ENCODE data around the gene ANAPC4.

ANAPC4 gene

GRCh38 chr4:25403699-25404098, 26.6 kb downstream of the ANAPC4 start:
- TF ChIP-seq, protein P1, sequence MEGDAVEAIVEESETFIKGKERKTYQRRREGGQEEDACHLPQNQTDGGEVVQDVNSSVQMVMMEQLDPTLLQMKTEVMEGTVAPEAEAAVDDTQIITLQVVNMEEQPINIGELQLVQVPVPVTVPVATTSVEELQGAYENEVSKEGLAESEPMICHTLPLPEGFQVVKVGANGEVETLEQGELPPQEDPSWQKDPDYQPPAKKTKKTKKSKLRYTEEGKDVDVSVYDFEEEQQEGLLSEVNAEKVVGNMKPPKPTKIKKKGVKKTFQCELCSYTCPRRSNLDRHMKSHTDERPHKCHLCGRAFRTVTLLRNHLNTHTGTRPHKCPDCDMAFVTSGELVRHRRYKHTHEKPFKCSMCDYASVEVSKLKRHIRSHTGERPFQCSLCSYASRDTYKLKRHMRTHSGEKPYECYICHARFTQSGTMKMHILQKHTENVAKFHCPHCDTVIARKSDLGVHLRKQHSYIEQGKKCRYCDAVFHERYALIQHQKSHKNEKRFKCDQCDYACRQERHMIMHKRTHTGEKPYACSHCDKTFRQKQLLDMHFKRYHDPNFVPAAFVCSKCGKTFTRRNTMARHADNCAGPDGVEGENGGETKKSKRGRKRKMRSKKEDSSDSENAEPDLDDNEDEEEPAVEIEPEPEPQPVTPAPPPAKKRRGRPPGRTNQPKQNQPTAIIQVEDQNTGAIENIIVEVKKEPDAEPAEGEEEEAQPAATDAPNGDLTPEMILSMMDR (IDR thresholded peaks at IDR 0.05; ENCODE audit: low read depth, low read length), result no peak
- no peak for DNase-seq (ENCODE audit: extremely low read depth, low read depth)

DNA sequence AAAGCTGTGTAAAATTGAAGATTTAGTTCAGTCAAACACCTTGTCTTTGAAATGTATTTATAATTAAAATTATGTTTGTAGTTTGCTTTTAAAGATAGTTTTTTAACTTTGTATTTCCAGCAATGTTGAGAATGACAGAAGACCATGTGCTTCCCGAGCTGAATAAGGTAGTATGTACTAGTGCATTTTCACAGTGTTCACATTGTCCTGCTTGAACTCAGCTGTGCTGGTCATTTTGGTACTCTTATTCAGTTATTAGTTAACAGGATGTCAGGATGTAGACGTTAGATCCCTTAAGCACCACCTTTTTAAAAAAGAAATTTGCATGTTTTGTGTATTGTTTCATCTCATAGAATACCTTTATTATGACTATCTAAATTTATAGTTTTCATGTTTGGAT, 28.4 kb downstream of the ANAPC4 start:
- TF ChIP-seq, protein P1 (IDR thresholded peaks at IDR 0.05; ENCODE audit: low read depth, low read length), result no peak
- DNase-seq (ENCODE audit: extremely low read depth, low read depth), result no peak

DNA sequence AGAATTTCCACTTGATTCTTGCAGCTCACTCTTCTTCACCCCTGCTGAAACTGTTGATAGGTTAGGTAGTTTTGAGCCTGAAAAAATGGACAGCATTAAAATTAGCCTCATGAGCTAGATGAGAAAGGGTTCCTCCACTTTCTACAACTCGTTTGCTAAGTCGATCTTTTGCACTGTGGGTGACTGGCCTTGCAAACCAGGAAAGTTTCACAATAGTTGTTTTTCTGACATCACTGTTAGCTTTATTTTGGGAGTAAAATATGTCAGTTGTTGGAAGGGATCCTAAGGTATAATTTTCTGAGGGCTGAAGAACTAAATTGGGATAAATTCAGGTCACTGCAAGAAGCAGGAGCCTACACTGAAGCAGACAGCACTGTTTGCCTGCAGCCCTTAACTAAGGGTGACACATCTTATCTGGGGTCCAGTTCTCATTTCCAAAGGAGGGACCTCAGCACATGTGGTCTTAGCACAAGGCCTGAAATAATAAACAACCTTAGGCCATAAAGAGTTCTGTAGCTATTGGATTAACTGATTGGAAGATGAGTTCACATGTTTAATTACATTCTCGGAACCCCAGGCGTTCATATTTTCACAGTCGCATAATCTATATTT, 29.1 kb downstream of the ANAPC4 start:
- TF ChIP-seq, protein P1 (IDR thresholded peaks at IDR 0.05; ENCODE audit: low read depth, low read length), result no peak
- no peak for DNase-seq (ENCODE audit: extremely low read depth, low read depth)

- DNase-seq (ENCODE audit: extremely low read depth, low read depth), result no peak
- TF ChIP-seq, protein P1 (IDR thresholded peaks at IDR 0.05; ENCODE audit: low read depth, low read length), result no peak
These were observed 33.9 kb downstream of the ANAPC4 start for GRCh38 chr4:25410820-25411529.

GRCh38 chr4:25413261-25413660, 36.2 kb downstream of the ANAPC4 start:
- TF ChIP-seq, protein P1 (IDR thresholded peaks at IDR 0.05; ENCODE audit: low read depth, low read length), result no peak
- no peak for DNase-seq (ENCODE audit: extremely low read depth, low read depth)

GRCh38 chr4:25417014-25417413, 40.0 kb downstream of the ANAPC4 start:
- TF ChIP-seq, protein P1 (IDR thresholded peaks at IDR 0.05; ENCODE audit: low read depth, low read length), result no peak
- DNase-seq (ENCODE audit: extremely low read depth, low read depth), result no peak

DNA sequence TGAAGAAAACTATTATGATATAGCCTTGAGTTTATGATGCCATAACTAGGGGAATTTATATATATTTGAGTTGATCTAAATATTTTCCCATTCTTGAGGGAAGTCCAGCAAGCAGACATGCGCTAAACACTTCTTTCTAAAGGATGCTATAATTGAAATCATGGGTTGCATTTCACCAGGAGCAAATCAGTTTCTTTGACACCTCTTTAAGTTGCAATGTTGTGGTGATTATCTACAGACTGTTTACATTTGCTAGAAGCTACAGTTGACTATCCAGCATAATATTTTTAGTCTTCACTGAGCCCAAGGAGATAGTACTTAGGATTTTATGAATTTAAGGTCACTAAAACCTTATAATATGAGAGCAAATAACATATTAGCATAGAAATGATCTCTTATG, 43.9 kb downstream of the ANAPC4 start:
- no peak for DNase-seq (ENCODE audit: extremely low read depth, low read depth)
- TF ChIP-seq, protein P1 (IDR thresholded peaks at IDR 0.05; ENCODE audit: low read depth, low read length), result no peak

All from AG09319 (cell line).